GM23338 (cell line): ENCODE results near the gene ZBTB12. TPM values are rescaled to one million over a fixed set of nuclear protein-coding genes. Genes with fewer than 3 reads are reported as not detected.
A peak's percentile ranks its signal among the peaks of the same experiment; 100 is the strongest.
"Not testable (repeated sequence)": the region's sequence is repeated elsewhere in the genome, so short reads cannot be mapped to it uniquely, and the experiment has no call there.

Experiments used
- ATAC-seq: fragments of 200-7000 bp; cut with Tn5 transposase; 3 replicates; pipeline ENCODE4 v1.9.1; 2020
- DNase-seq: peaks from one replicate; pipeline ENCODE4 v3.0.0-alpha.2; 2015; ENCODE audit warnings: low spot score
- H2AFZ ChIP-seq: fragments of 200-600 bp; sonication (generic); 2 replicates; pipeline ENCODE4 v1.8.0; 2016; ENCODE audit warnings: antibody characterized with exemption, mild to moderate bottlenecking, moderate library complexity
- H3F3A ChIP-seq: fragments of 200-600 bp; sonication (generic); replicated peaks from 2 replicates; pipeline ENCODE4 v1.8.0; 2017; ENCODE audit warnings: antibody characterized with exemption, mixed run types, low read depth
- H3K27ac ChIP-seq: fragments of 200-600 bp; sonication (generic); 2 replicates; pipeline ENCODE4 v1.6.1; 2016; ENCODE audit warnings: low read depth
- H3K27me3 ChIP-seq: fragments of 200-600 bp; sonication (generic); 2 replicates; pipeline ENCODE4 v1.8.0; 2016; ENCODE audit warnings: mild to moderate bottlenecking, mixed run types, moderate library complexity; ENCODE audit not compliant: insufficient read depth
- H3K36me3 ChIP-seq: fragments of 200-600 bp; sonication (generic); 2 replicates; pipeline ENCODE4 v1.8.0; 2016; ENCODE audit warnings: mild to moderate bottlenecking; ENCODE audit not compliant: insufficient read depth
- H3K4me1 ChIP-seq: fragments of 200-600 bp; sonication (generic); 2 replicates; pipeline ENCODE4 v1.8.0; 2016; ENCODE audit warnings: mild to moderate bottlenecking, moderate library complexity; ENCODE audit not compliant: insufficient read depth
- H3K4me2 ChIP-seq: fragments of 200-600 bp; sonication (generic); 2 replicates; pipeline ENCODE4 v1.7.1; 2017; ENCODE audit warnings: mixed run types
- H3K4me3 ChIP-seq: fragments of 200-600 bp; sonication (generic); 2 replicates; pipeline ENCODE4 v1.6.1; 2016; ENCODE audit warnings: mixed run types
- H3K79me2 ChIP-seq: fragments of 200-600 bp; sonication (generic); replicated peaks from 2 replicates; pipeline ENCODE4 v1.8.0; 2017; ENCODE audit warnings: mild to moderate bottlenecking; ENCODE audit not compliant: insufficient read depth
- H3K9me2 ChIP-seq: fragments of 200-600 bp; sonication (generic); 2 replicates; pipeline ENCODE4 v1.8.0; 2017; ENCODE audit not compliant: insufficient read depth
- H4K20me1 ChIP-seq: fragments of 200-600 bp; sonication (generic); replicated peaks from 2 replicates; pipeline ENCODE4 v1.8.0; 2017; ENCODE audit warnings: mild to moderate bottlenecking; ENCODE audit not compliant: insufficient read depth
- H3K27ac Mint-ChIP-seq: 2 replicates; pipeline ENCODE4 v1.8.0; 2020; ENCODE audit warnings: inconsistent platforms, mild to moderate bottlenecking, moderate library complexity, mixed read lengths
- H3K27me3 Mint-ChIP-seq: 3 replicates; pipeline ENCODE4 v1.8.0; 2022; ENCODE audit warnings: low read depth, mild to moderate bottlenecking, moderate library complexity, mixed read lengths, inconsistent platforms; ENCODE audit not compliant: insufficient read depth, poor library complexity
- H3K36me3 Mint-ChIP-seq: 3 replicates; pipeline ENCODE4 v1.8.0; 2021; ENCODE audit warnings: low read depth, mild to moderate bottlenecking, inconsistent platforms, moderate library complexity, mixed read lengths
- H3K4me1 Mint-ChIP-seq: 3 replicates; pipeline ENCODE4 v1.8.0; 2020; ENCODE audit warnings: mild to moderate bottlenecking, inconsistent platforms, mixed read lengths
- H3K4me3 Mint-ChIP-seq: 3 replicates; pipeline ENCODE4 v1.8.0; 2021; ENCODE audit warnings: moderate library complexity, mild to moderate bottlenecking, inconsistent platforms, mixed read lengths
- H3K9me3 Mint-ChIP-seq: 3 replicates; pipeline ENCODE4 v1.8.0; 2020; ENCODE audit warnings: moderate library complexity, mild to moderate bottlenecking, inconsistent platforms, mixed read lengths
- EZH2 ChIP-seq: fragments of 200-600 bp; sonication (generic); IDR thresholded peaks from one replicate; pipeline ENCODE4 v1.8.0; 2017; ENCODE audit warnings: antibody characterized with exemption, mild to moderate bottlenecking, low read depth; ENCODE audit not compliant: unreplicated experiment
- POLR2AphosphoS5 ChIP-seq: IDR thresholded peaks from 2 replicates; pipeline ENCODE4 v1.6.1; 2016; ENCODE audit warnings: antibody characterized with exemption, low read depth
- ZNF114 ChIP-seq: fragments of 250-450 bp; sonication (Bioruptor Pico); IDR thresholded peaks from 2 replicates; pipeline ENCODE4 v1.5.0; 2020; ENCODE audit warnings: mild to moderate bottlenecking, moderate library complexity
- ZNF462 ChIP-seq: fragments of 250-450 bp; sonication (Bioruptor Pico); IDR thresholded peaks from 2 replicates; pipeline ENCODE4 v1.5.0; 2020; ENCODE audit warnings: mild to moderate bottlenecking, moderate library complexity
- polyA plus RNA-seq: library from polyadenylated mRNA; unstranded; fragments of >200 nt; fragmentation: Nextera tagmentation; extraction: Ambion mirVana; gene quantifications from 2 replicates; pipeline ENCODE4 v1.2.1, GENCODE V29; 2016
- total RNA-seq: library from RNA; depleted of rRNA; stranded (reverse); fragments of >200 nt; shearing (Covaris generic); gene quantifications from 2 replicates; pipeline ENCODE4 v1.2.3, GENCODE V29; 2014

Gene ZBTB12
- total and polyA plus RNA-seq, 2 experiments from 2014 or later: 0.18 to 14.4 TPM

GRCh38 chr6:31907158-31907813 is 5.4 kb upstream of the ZBTB12 start (continued):
- TF ChIP-seq ZNF462 (CRISPR knock-in tag): no peak
- TF ChIP-seq POLR2AphosphoS5: no peak
- no peak for TF ChIP-seq EZH2
- no peak for TF ChIP-seq ZNF114 (CRISPR knock-in tag)

GRCh38 chr6:31906727-31907126 is 4.8 kb upstream of the ZBTB12 start:
- DNase-seq, H3K36me3 Mint-ChIP-seq, H3F3A ChIP-seq, H3K36me3 ChIP-seq, H3K27ac ChIP-seq, H3K79me2 ChIP-seq, H3K27me3 ChIP-seq, H4K20me1 ChIP-seq, H3K9me3 Mint-ChIP-seq, H3K9me2 ChIP-seq, ATAC-seq: not testable (repeated sequence)
- Histone ChIP-seq H3K4me3 (0 out of 2 replicates have a peak overlapping the region, but pooled peaks have one; percentile 1), H3K4me1 (peaks cover 17% of the 10 kb centered on the region), H2AFZ (peak overlapping the region; percentile 78), H3K4me2 (peak overlapping the region; percentile 70)
- Mint-ChIP-seq H3K4me3 (peak overlapping the region; percentile 49; the same call in 2 of the 3 replicates), H3K4me1 (peaks cover 16% of the 10 kb centered on the region), H3K27me3 (peaks cover 13% of the 10 kb centered on the region), H3K27ac (peak overlapping the region; percentile 38; the same call in 1 of the 2 replicates)
